GM12801 (cell line): ENCODE data around the gene DTYMK.

Experiments used
- CTCF ChIP-seq: IDR thresholded peaks from one replicate; pipeline ENCODE4 v1.5.1; 2011; ENCODE audit warnings: control low read depth; ENCODE audit not compliant: insufficient read length; ENCODE audit errors: extremely low read depth

DTYMK gene

GRCh38 chr2:241657786-241658254 lies 28.8 kb downstream of the DTYMK start:
- TF ChIP-seq CTCF, result no peak

GRCh38 chr2:241656190-241656741 lies 30.3 kb downstream of the DTYMK start:
- TF ChIP-seq CTCF, result no peak

GRCh38 chr2:241655516-241656189 lies 31.0 kb downstream of the DTYMK start:
- no peak for TF ChIP-seq CTCF

GRCh38 chr2:241654551-241654950 lies 32.1 kb downstream of the DTYMK start:
- TF ChIP-seq CTCF, result no peak

GRCh38 chr2:241653210-241653750 lies 33.3 kb downstream of the DTYMK start:
- TF ChIP-seq CTCF, result no peak

- TF ChIP-seq CTCF, result no peak
These were observed 33.9 kb downstream of the DTYMK start for GRCh38 chr2:241652722-241653121.

GRCh38 chr2:241652142-241652541 lies 34.5 kb downstream of the DTYMK start:
- no peak for TF ChIP-seq CTCF
